Epidermal melanocyte (primary cell): Measurements from ENCODE around the gene MRPL30.
"Not testable (repeated sequence)": the region's sequence is repeated elsewhere in the genome, so short reads cannot be mapped to it uniquely, and the experiment has no call there.

Experiments used
- DNase-seq: peaks from one replicate; pipeline ENCODE4 v3.0.0; 2011; ENCODE audit warnings: low spot score; ENCODE audit not compliant: insufficient read length

The MRPL30 gene

GRCh38 chr2:99184811-99185210, 3.8 kb downstream of the MRPL30 start:
- DNase-seq, result no peak

GRCh38 chr2:99187011-99187410, 6.0 kb downstream of the MRPL30 start:
- DNase-seq, result no peak

GRCh38 chr2:99188357-99188756, 7.4 kb downstream of the MRPL30 start:
- no peak for DNase-seq

- DNase-seq, result no peak
These were observed 9.6 kb downstream of the MRPL30 start for GRCh38 chr2:99190548-99190947.

GRCh38 chr2:99192364-99192763, 11.4 kb downstream of the MRPL30 start:
- not testable (repeated sequence) for DNase-seq

GRCh38 chr2:99198103-99198841, 17.3 kb downstream of the MRPL30 start:
- DNase-seq, result no peak

GRCh38 chr2:99200076-99200800, 19.3 kb downstream of the MRPL30 start:
- no peak for DNase-seq

- no peak for DNase-seq
These were observed 21.1 kb downstream of the MRPL30 start for GRCh38 chr2:99201959-99202678.

- DNase-seq, result no peak
These were observed 24.5 kb downstream of the MRPL30 start for GRCh38 chr2:99205491-99205890.

- no peak for DNase-seq
These were observed 35.1 kb downstream of the MRPL30 start for GRCh38 chr2:99216096-99216495.

- no peak for DNase-seq
These were observed 37.0 kb downstream of the MRPL30 start for GRCh38 chr2:99217929-99218501.

GRCh38 chr2:99233177-99233576, 52.2 kb downstream of the MRPL30 start:
- not testable (repeated sequence) for DNase-seq

GRCh38 chr2:99238599-99238998, 57.6 kb downstream of the MRPL30 start:
- no peak for DNase-seq

GRCh38 chr2:99240431-99240830, 59.4 kb downstream of the MRPL30 start:
- no peak for DNase-seq

GRCh38 chr2:99242151-99242550, 61.2 kb downstream of the MRPL30 start:
- no peak for DNase-seq
